BLaER1 (cell line): ENCODE results near the gene CRIP2.

ENCODE experiments used
- H3K27ac ChIP-seq: shearing (Covaris generic); formaldehyde crosslinking; 2 replicates; pipeline ENCODE4 v1.8.1; 2022
- H3K27me3 ChIP-seq: shearing (Covaris generic); formaldehyde crosslinking; 2 replicates; pipeline ENCODE4 v1.8.1; 2022
- H3K36me3 ChIP-seq: shearing (Covaris generic); formaldehyde crosslinking; 2 replicates; pipeline ENCODE4 v1.8.1; 2022
- H3K4me1 ChIP-seq: shearing (Covaris generic); formaldehyde crosslinking; 2 replicates; pipeline ENCODE4 v1.8.1; 2022
- H3K4me2 ChIP-seq: shearing (Covaris generic); formaldehyde crosslinking; 2 replicates; pipeline ENCODE4 v1.8.1; 2022
- H3K4me3 ChIP-seq: shearing (Covaris generic); formaldehyde crosslinking; 2 replicates; pipeline ENCODE4 v1.8.1; 2022
- H3K9ac ChIP-seq: shearing (Covaris generic); formaldehyde crosslinking; 2 replicates; pipeline ENCODE4 v1.8.1; 2022
- H3K9me3 ChIP-seq: shearing (Covaris generic); formaldehyde crosslinking; 2 replicates; pipeline ENCODE4 v1.8.1; 2022
- H4K20me1 ChIP-seq: shearing (Covaris generic); formaldehyde crosslinking; 2 replicates; pipeline ENCODE4 v1.8.1; 2022
- Cebpa-rat ChIP-seq: shearing (Covaris generic); IDR thresholded peaks from 2 replicates; pipeline ENCODE4 v1.8.1; 2022

Gene CRIP2

DNA sequence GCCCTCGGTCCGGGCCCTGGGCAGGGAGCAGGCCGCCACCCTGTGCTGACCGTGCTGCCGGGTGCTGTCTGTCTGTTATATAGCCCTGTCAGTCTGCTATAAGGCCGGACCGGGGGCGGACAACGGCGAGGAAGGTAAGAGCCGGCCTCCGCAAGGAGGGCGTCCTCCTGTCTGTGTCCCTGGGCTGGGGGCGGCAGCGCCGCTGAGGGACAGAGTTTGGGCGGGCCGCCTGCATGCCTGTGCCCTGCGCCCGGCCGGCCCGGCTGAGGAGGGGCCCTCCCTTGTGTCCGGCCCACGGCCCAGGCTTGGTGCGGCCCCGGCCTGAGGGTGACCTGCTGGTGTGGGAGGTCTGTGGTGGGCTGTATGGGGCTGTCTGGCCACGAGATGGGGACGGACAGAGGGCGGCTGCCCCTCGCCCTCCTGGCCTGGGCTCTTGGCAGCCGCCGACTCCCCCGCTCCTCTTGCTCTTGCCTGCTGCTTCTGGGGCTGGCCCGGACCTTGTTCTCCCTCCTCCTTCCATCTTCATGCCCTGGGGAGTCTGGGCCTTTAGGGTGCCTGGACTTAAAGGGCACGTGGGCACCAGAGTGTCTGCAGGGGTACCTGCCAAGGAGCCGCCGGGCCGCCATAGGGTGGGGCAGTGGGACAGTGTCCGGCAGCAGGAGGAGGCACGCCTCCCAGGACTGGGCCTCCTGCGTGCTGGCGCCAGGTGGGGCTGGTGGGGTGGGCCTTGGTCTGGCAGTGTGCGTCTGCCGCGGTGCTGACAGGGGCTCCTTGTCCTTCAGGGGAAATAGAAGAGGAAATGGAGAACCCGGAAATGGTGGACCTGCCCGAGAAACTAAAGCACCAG lies 25.1 kb upstream of the CRIP2 start:
- no peak for TF ChIP-seq Cebpa-rat
- H3K36me3 ChIP-seq, result peaks cover 86% of the 10 kb centered on the region

DNA sequence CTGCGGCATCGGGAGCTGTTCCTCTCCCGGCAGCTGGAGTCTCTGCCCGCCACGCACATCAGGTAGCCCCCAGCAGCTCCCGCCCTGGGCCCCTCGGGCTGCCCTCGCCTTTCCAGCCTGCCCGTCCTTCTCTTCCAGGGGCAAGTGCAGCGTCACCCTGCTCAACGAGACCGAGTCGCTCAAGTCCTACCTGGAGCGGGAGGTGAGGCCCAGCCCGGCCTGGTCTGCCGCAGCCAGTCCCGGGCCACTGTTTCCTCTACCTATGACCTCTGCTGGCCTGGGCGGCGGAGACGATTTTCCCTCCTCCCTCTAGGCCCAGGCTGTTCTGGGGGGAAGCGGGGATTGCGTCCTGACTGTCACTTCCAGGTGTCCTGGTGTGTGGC lies 24.5 kb upstream of the CRIP2 start:
- H3K27me3 ChIP-seq, result no peaks in the 10 kb centered on the region
- peaks cover 100% of the 10 kb centered on the region for H4K20me1 ChIP-seq
- H3K4me2 ChIP-seq, result no peak overlapping the region
- H3K9me3 ChIP-seq, result no peaks in the 10 kb centered on the region
- peaks cover 59% of the 10 kb centered on the region for H3K4me1 ChIP-seq
- H3K9ac ChIP-seq, result no peak overlapping the region
- H3K27ac ChIP-seq, result no peak overlapping the region; the same call in 1 of the 2 replicates
- peaks cover 93% of the 10 kb centered on the region for H3K36me3 ChIP-seq
- TF ChIP-seq Cebpa-rat, result no peak
- H3K4me3 ChIP-seq, result no peak overlapping the region

More for the DNA sequence above, 25.1 kb upstream of the CRIP2 start:
- H3K4me3 ChIP-seq, result no peak overlapping the region
- no peaks in the 10 kb centered on the region for H3K9me3 ChIP-seq
- H3K4me1 ChIP-seq, result peaks cover 65% of the 10 kb centered on the region
- H3K27me3 ChIP-seq, result no peaks in the 10 kb centered on the region
- 0 out of 2 replicates have a peak overlapping the region, but pooled peaks have one; percentile 49 for H3K27ac ChIP-seq
- peaks cover 100% of the 10 kb centered on the region for H4K20me1 ChIP-seq
- 0 out of 2 replicates have a peak overlapping the region, but pooled peaks have one; percentile 90 for H3K4me2 ChIP-seq
- no peak overlapping the region; the same call in 1 of the 2 replicates for H3K9ac ChIP-seq

DNA sequence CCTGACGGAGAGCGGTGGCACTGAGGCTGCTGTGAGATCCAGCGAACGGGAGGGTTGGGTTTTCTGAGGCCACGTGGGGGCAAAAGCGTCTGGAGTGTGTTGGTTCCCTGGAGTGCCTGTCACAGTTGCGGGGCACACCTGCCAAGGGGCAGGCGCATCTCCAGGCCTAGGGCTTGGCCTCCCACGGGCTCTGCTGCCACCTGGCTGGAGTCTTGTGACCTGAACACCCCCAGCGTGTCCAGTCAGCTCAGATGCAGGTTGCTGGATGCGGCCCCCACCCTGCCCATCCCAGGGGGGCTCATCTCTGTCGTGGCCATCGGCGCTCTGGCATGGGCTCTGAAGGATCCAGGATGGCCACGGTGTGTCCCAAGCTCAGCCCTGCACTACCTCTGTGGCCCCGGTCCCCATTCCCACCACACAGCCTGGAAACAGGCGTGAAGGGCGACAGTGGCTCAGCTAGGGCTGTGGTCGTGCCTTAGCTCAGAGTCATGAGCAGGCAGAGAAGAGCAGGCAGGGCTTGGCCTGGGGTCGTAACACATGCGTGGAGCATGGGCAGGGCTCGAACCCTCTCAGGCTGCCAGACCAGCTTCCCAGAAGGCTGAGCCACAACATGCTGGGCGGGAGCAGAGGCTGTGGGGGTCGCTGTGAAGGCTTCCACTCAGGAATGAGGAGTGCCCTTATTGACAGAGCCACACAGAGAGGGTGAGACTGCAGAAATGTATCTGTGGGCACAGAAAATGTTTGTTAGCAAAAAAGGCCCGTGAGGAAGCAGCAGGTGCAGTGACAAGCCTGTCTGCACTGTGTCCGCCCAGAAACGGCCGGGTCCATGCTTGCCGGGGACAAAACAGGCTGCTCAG lies 23.5 kb upstream of the CRIP2 start:
- Histone ChIP-seq H3K9me3 (no peaks in the 10 kb centered on the region), H3K36me3 (peaks cover 95% of the 10 kb centered on the region), H3K4me1 (peaks cover 50% of the 10 kb centered on the region), H4K20me1 (peaks cover 100% of the 10 kb centered on the region), H3K27ac (no peak overlapping the region), H3K4me2 (no peak overlapping the region), H3K9ac (no peak overlapping the region), H3K27me3 (no peaks in the 10 kb centered on the region), H3K4me3 (no peak overlapping the region)
- no peak for TF ChIP-seq Cebpa-rat

DNA sequence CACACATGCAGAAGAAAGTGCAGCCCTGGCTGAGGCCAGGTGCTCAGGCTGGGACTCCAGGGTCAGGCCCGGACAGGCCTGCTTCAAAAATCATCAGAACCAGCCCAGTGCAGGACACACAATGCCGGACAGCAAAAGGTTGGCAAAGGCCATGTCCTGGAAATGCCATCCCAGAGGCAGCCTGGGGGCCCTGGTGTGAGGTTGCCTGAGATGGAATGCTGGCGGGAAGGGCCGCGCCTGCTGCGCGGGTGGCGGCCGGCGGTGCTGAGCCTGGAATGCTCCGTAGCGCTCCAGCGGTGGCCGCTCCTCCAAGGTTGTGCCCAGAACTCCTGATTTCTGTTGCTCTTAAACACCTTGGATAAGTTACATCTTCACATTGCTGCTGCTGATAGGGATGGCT lies 21.7 kb upstream of the CRIP2 start:
- Histone ChIP-seq H3K9me3 (no peaks in the 10 kb centered on the region), H3K4me3 (no peak overlapping the region), H3K4me1 (peaks cover 31% of the 10 kb centered on the region), H3K27ac (no peak overlapping the region), H3K27me3 (no peaks in the 10 kb centered on the region), H3K36me3 (peaks cover 96% of the 10 kb centered on the region), H3K9ac (no peak overlapping the region), H4K20me1 (peaks cover 100% of the 10 kb centered on the region), H3K4me2 (no peak overlapping the region)
- TF ChIP-seq Cebpa-rat, result no peak

DNA sequence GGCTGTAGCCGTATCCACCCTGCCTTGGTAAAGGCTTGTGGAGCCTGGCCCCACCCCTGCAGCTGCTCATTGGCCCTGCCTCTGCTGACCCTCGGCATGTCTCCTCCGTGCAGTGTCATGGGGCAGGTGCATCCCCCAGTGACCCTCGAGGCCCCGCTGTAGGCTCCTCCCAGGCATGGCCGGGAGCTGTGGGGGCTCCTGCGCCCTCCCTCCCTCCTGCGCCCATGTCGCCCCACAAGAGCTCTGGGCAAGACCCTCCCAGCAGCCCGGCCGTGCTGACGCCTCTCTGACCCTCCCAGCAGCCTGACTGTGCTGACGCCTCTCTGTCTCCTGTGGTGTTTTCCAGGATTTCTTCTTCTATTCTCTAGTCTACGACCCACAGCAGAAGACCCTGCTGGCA lies 20.8 kb upstream of the CRIP2 start:
- H3K4me1 ChIP-seq, result peaks cover 22% of the 10 kb centered on the region
- H4K20me1 ChIP-seq, result peaks cover 100% of the 10 kb centered on the region
- no peak overlapping the region for H3K4me2 ChIP-seq
- no peak overlapping the region for H3K27ac ChIP-seq
- peaks cover 100% of the 10 kb centered on the region for H3K36me3 ChIP-seq
- no peak for TF ChIP-seq Cebpa-rat
- H3K9ac ChIP-seq, result no peak overlapping the region
- no peaks in the 10 kb centered on the region for H3K27me3 ChIP-seq
- no peak overlapping the region for H3K4me3 ChIP-seq
- H3K9me3 ChIP-seq, result no peaks in the 10 kb centered on the region

DNA sequence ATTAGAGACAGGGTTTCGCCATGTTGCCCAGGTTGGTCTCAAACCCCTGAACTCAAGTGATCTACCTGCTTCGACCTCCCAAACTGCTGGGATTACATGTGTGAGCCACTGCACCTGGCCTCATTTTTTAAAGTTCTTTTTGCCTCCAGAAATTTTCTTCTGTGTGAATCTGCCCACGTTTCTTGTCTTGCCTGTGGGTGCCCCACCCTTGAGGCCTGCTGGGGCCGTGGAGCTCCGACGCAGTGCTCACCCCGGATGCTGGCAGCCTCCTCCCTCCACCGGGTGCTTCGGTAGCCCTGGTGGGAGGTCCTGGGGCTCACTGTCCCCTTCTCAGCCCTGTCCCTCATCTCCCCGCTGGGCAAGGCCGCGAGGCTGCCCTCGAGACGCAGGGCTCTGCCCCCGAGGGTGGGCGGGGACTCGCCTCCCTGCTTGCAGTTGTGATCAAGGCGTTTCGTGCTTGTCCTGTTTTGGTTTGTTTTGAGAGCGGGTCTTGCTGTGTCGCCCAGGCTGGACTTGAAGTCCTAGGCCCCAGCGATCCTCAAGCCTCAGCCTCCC lies 19.5 kb upstream of the CRIP2 start:
- no peak for TF ChIP-seq Cebpa-rat
- Histone ChIP-seq H3K9me3 (no peaks in the 10 kb centered on the region), H4K20me1 (peaks cover 90% of the 10 kb centered on the region), H3K4me2 (no peak overlapping the region), H3K4me1 (peaks cover 15% of the 10 kb centered on the region; the same call in 1 of the 2 replicates), H3K9ac (no peak overlapping the region), H3K36me3 (peaks cover 89% of the 10 kb centered on the region), H3K4me3 (no peak overlapping the region), H3K27me3 (no peaks in the 10 kb centered on the region), H3K27ac (no peak overlapping the region)

DNA sequence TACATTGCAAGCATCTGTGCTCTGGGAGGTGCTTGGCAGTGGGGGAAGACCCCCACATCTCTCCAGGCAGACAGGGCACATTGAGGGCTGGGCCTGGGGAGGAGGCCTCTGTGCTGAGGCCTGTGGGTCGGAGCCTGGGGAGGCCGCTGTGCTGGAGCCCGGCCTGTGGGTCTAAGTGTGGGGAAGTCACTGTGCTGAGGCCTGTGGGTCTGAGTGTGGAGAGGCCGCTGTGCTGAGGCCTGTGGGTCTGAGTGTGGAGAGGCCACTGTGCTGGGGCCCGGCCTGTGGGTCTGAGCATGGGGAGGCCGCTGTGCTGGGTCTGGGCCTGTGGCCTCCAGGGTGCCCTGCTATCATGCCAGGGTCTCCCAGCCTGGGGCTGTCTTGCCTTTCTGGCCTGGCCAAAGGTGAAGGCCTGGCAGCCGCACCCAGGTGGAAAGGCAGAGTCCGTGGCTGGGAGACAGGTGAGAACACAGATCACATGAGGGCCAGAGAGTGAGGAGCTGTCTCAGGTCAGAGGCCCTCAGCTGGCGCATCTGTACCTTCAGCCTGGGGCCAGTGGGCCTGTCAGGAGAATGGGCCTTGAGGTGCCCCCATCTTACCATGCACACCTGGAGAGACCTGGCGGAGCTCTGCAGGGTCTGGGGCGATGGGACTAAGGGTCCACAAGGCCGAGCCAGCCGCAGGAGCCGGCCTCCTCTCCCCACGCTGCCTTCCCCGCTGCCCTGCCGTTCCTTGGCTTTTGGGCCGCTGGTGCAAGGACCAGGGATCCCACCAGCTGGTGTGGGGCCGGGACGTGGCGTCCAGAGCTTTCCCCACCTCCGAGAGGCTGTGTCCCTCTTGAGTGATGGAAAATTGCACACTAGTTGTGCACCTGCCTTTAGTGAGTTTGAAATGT lies 18.6 kb upstream of the CRIP2 start:
- no peak for TF ChIP-seq Cebpa-rat
- H3K4me2 ChIP-seq, result no peak overlapping the region
- H3K27ac ChIP-seq, result no peak overlapping the region
- peaks cover 15% of the 10 kb centered on the region; the same call in 1 of the 2 replicates for H3K4me1 ChIP-seq
- no peak overlapping the region for H3K9ac ChIP-seq
- peaks cover 90% of the 10 kb centered on the region for H4K20me1 ChIP-seq
- H3K9me3 ChIP-seq, result no peaks in the 10 kb centered on the region
- H3K27me3 ChIP-seq, result no peaks in the 10 kb centered on the region
- H3K36me3 ChIP-seq, result peaks cover 89% of the 10 kb centered on the region
- H3K4me3 ChIP-seq, result no peak overlapping the region

DNA sequence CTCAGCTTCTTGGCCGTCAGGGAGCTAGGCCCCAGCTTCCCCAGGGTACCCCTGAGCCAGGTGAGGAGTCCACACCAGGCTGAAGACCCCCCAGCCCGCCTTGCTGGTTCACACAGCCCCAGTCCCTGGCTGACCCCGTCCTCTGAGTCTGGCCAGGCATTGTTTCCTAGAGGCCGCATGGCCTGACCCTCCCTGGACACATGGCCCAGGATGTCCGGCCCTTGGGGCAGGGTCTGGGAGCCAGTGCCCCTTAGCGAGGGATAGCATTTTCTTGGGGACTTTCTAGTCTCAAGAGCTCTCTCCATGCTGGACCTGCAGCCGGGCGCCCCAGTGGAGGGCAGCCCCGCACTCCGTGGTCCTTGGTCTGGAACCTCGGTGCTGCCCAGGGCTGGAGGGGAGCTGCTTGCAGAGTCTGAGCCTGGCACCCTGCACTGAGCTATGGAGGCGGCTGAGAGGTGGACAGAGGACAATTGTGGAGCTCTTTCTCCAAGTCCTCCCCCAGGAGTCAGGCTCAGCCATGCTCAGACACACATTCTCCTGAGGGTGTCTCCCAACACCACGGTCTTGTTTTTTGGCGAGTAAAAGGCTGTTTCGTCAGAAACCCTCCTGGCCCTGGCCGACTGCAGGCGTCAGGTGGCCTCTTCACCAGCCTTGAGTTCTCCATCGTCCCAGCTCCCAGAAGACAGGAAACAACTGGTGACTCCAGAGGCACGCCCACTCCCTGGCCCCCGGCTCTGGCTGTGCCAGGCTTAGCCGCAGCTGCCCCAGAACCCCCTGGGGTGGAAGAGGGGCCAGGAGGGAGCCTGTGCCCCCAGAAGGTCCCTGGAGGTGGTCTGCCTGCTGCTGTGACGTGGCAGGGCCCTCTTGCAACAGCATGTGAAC lies 17.6 kb upstream of the CRIP2 start:
- H3K36me3 ChIP-seq, result peaks cover 89% of the 10 kb centered on the region
- peaks cover 88% of the 10 kb centered on the region for H4K20me1 ChIP-seq

More for the DNA sequence above, 17.6 kb upstream of the CRIP2 start:
- H3K27me3 ChIP-seq, result no peaks in the 10 kb centered on the region
- H3K27ac ChIP-seq, result no peak overlapping the region; the same call in 1 of the 2 replicates
- no peak overlapping the region for H3K4me3 ChIP-seq
- no peak overlapping the region for H3K4me2 ChIP-seq
- peaks cover 21% of the 10 kb centered on the region for H3K4me1 ChIP-seq
- H3K9me3 ChIP-seq, result no peaks in the 10 kb centered on the region
- H3K9ac ChIP-seq, result 0 out of 2 replicates have a peak overlapping the region, but pooled peaks have one; percentile 1
- TF ChIP-seq Cebpa-rat, result no peak
